Choroid plexus epithelial cell (primary cell): ENCODE data around the gene PGM1.

Experiments
- DNase-seq: peaks from one replicate; pipeline ENCODE4 v3.0.0-alpha.2; 2010; ENCODE audit warnings: low read depth
- H3K4me3 ChIP-seq: 2 replicates; pipeline ENCODE4 v1.5.1; 2011; ENCODE audit warnings: low read depth, mild to moderate bottlenecking, control low read depth, low read length, moderate library complexity
- TF ChIP-seq, protein P1 (sequence below): conservative IDR thresholded peaks from 2 replicates; pipeline ENCODE4 v1.5.1; 2011; ENCODE audit warnings: low read depth, mild to moderate bottlenecking, control low read depth, inconsistent platforms, low read length, moderate library complexity

PGM1 gene

DNA sequence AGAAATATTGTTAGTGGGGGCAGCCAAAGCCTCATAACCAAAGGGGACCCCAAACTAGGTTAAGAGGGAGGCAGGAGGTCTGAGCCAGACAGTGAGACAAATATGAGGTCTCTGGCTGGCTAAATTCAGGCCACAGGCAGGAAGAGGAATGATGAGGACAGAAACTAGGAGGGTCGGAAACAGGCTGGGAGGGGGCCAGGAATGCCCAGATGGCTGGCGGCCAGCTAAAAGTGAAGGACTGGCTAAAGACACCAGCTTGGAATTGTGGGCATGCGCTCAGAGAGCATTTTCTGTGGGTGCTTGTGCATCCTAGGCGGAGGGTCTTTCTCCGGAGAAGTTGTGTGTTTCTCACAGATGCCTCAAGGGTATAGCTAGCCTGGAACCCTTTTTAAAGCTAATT is 77.0 kb downstream of the PGM1 start:
- TF ChIP-seq, protein P1, sequence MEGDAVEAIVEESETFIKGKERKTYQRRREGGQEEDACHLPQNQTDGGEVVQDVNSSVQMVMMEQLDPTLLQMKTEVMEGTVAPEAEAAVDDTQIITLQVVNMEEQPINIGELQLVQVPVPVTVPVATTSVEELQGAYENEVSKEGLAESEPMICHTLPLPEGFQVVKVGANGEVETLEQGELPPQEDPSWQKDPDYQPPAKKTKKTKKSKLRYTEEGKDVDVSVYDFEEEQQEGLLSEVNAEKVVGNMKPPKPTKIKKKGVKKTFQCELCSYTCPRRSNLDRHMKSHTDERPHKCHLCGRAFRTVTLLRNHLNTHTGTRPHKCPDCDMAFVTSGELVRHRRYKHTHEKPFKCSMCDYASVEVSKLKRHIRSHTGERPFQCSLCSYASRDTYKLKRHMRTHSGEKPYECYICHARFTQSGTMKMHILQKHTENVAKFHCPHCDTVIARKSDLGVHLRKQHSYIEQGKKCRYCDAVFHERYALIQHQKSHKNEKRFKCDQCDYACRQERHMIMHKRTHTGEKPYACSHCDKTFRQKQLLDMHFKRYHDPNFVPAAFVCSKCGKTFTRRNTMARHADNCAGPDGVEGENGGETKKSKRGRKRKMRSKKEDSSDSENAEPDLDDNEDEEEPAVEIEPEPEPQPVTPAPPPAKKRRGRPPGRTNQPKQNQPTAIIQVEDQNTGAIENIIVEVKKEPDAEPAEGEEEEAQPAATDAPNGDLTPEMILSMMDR = no peak
- no peak overlapping the region for H3K4me3 ChIP-seq
- no peak for DNase-seq

DNA sequence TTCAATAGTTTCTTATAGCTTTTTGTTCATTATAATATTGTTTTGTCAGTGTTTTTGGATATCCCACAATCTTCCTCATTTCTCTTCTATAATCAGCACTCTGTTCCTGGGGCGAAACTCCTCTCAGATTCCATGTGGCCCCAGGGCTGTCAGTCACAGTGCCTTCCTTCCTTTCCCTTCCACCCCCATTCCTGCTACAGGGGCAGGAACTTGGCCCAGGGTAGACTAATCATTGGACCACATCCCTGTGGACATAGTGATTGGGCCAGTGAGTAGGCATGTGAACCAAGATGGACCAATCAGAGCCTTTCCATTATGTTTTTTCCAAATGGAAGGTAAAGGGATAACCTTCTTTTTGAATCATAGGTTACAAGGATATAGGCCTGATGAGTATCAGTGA is 78.3 kb downstream of the PGM1 start:
- no peak for DNase-seq
- no peak overlapping the region for H3K4me3 ChIP-seq
- TF ChIP-seq, protein P1 = no peak

DNA sequence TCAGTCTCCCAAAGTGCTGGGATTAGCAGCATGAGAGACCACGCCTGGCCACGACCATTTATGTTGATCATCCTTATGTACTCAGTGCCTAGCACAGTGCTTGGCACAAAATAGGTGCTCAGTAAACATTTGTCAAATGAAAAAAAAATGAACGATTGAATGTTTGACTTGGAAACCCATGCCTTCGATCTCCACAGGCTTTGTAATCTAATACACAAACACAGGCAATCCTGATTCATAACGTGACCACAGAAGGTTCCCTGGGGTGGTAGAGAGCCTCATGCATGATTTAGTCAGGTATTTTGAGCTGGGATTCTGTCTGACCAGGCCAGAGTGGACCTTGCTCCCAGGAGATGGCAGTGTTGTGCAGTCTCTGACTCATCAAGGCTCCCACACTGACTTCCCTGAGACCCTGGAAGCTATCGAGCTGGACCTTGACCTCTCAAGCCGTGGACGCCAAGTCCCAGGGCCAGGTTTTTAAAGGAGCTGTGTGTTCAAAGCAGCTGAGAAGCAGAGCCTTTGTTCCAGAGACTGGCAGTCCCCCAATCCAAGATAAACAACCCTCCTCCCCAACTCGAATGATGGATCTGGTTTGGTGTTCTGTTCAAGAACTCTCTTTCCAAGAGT is 81.1 kb downstream of the PGM1 start:
- TF ChIP-seq, protein P1 = peak; percentile 95
- peak; percentile 97 for DNase-seq
- H3K4me3 ChIP-seq = no peak overlapping the region

DNA sequence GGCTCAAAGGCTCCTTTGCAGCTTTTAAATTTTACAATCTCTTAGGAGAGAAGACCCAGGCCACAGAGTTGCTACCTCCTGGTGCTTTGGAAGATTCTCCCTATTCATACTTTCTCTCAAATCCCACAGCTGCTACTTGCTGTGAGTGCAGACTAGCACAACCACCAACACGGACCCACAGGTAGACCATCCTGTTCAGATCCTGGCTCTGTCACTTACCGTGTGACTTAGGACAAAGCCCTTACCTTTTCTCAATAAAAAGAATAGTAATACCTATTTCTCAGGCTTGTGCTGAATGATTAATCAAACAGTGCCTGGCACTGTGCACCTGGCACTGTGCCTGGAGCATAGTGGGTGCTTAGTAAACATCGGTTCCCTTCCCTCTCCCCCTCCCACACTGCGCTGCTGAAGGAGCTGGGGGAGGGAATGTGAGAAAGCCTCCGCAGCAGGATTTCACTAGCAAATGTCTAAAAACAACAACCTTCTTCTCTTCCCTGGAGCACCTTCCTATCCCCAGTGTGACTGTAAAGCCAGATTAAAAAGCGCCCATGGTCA is 81.7 kb downstream of the PGM1 start:
- peak; percentile 24 for DNase-seq
- TF ChIP-seq, protein P1 = no peak
- no peak overlapping the region for H3K4me3 ChIP-seq

DNA sequence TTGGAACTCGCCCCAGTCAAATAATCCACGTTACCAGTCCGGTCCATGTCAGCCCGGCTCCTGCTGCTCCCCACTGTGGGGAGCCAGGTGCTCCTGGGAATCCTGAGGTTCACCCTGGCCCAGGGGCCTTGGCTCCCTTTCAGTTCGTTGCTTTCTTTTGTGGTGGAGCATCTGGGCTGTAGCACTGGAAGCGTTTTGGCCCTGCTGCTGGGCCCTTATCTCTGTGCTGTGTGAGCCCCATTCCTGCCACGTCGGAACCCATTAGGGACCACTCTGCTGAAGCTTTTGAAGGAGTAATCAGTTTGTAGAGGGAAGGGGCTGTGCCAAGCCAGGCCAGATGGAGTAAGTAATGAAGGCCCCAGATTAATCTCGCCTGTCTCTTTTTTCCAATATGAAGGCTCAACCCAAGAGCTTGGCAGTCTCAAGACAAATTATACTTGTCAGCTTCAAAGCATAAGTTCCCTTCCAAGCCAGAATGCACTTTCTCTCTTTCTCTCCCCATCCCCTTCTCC is 82.3 kb downstream of the PGM1 start:
- TF ChIP-seq, protein P1 = no peak
- peak; percentile 26 for DNase-seq
- no peak overlapping the region for H3K4me3 ChIP-seq

DNA sequence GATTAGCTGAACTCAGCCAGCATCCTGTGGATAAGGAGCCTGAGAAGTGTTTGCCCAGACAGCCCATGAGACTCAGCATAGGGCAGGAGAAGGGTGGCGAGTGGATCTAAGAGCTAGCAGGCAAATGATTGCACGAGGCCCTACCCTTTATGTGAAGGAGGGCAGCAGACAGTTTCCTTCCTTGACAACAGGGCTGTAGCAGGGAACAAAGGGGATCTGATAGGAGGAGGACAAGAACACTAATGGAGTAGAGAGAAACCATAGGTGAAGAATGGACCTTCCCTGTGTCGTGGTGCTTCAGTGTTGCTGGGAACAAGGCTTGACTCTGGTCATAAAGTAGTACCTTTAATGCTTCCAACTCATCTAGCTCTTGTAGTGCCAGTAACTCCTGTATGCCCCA is 84.3 kb downstream of the PGM1 start:
- no peak for DNase-seq
- TF ChIP-seq, protein P1 = no peak
- H3K4me3 ChIP-seq = no peak overlapping the region

DNA sequence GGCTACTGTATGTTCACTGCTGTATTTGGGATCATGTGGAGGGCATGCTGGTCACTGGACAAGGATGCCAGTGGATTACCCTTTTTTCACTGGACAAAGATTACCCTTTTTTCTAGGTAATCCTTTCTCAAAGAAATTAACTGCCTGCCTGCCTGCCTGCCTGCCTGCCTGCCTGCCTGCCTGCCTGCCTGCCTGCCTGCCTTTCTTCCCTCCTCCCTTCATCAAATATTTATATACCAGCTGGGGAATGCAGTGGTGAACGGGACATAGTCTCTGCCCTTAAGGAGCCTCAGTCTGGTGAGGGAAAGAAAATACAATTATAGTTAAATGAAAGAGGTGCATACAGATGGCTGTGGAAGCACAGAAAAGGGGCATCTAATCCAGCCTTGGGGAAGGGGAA is 85.0 kb downstream of the PGM1 start:
- TF ChIP-seq, protein P1 = no peak
- no peak overlapping the region for H3K4me3 ChIP-seq
- DNase-seq = no peak
